GM23338 (cell line): Measurements from ENCODE around the gene MIER3. TPM values are rescaled to one million over a fixed set of nuclear protein-coding genes. Genes with fewer than 3 reads are reported as not detected.

Experiments used
- ATAC-seq: fragments of 200-7000 bp; cut with Tn5 transposase; 3 replicates; pipeline ENCODE4 v1.9.1; 2020
- DNase-seq: peaks from one replicate; pipeline ENCODE4 v3.0.0-alpha.2; 2015; ENCODE audit warnings: low spot score
- H2AFZ ChIP-seq: fragments of 200-600 bp; sonication (generic); 2 replicates; pipeline ENCODE4 v1.8.0; 2016; ENCODE audit warnings: antibody characterized with exemption, mild to moderate bottlenecking, moderate library complexity
- H3F3A ChIP-seq: fragments of 200-600 bp; sonication (generic); replicated peaks from 2 replicates; pipeline ENCODE4 v1.8.0; 2017; ENCODE audit warnings: antibody characterized with exemption, mixed run types, low read depth
- H3K27ac ChIP-seq: fragments of 200-600 bp; sonication (generic); 2 replicates; pipeline ENCODE4 v1.6.1; 2016; ENCODE audit warnings: low read depth
- H3K27me3 ChIP-seq: fragments of 200-600 bp; sonication (generic); 2 replicates; pipeline ENCODE4 v1.8.0; 2016; ENCODE audit warnings: mild to moderate bottlenecking, mixed run types, moderate library complexity; ENCODE audit not compliant: insufficient read depth
- H3K36me3 ChIP-seq: fragments of 200-600 bp; sonication (generic); 2 replicates; pipeline ENCODE4 v1.8.0; 2016; ENCODE audit warnings: mild to moderate bottlenecking; ENCODE audit not compliant: insufficient read depth
- H3K4me1 ChIP-seq: fragments of 200-600 bp; sonication (generic); 2 replicates; pipeline ENCODE4 v1.8.0; 2016; ENCODE audit warnings: mild to moderate bottlenecking, moderate library complexity; ENCODE audit not compliant: insufficient read depth
- H3K4me2 ChIP-seq: fragments of 200-600 bp; sonication (generic); 2 replicates; pipeline ENCODE4 v1.7.1; 2017; ENCODE audit warnings: mixed run types
- H3K4me3 ChIP-seq: fragments of 200-600 bp; sonication (generic); 2 replicates; pipeline ENCODE4 v1.6.1; 2016; ENCODE audit warnings: mixed run types
- H3K79me2 ChIP-seq: fragments of 200-600 bp; sonication (generic); replicated peaks from 2 replicates; pipeline ENCODE4 v1.8.0; 2017; ENCODE audit warnings: mild to moderate bottlenecking; ENCODE audit not compliant: insufficient read depth
- H3K9me2 ChIP-seq: fragments of 200-600 bp; sonication (generic); 2 replicates; pipeline ENCODE4 v1.8.0; 2017; ENCODE audit not compliant: insufficient read depth
- H4K20me1 ChIP-seq: fragments of 200-600 bp; sonication (generic); replicated peaks from 2 replicates; pipeline ENCODE4 v1.8.0; 2017; ENCODE audit warnings: mild to moderate bottlenecking; ENCODE audit not compliant: insufficient read depth
- H3K27ac Mint-ChIP-seq: 2 replicates; pipeline ENCODE4 v1.8.0; 2020; ENCODE audit warnings: inconsistent platforms, mild to moderate bottlenecking, moderate library complexity, mixed read lengths
- H3K27me3 Mint-ChIP-seq: 3 replicates; pipeline ENCODE4 v1.8.0; 2022; ENCODE audit warnings: low read depth, mild to moderate bottlenecking, moderate library complexity, mixed read lengths, inconsistent platforms; ENCODE audit not compliant: insufficient read depth, poor library complexity
- H3K36me3 Mint-ChIP-seq: 3 replicates; pipeline ENCODE4 v1.8.0; 2021; ENCODE audit warnings: low read depth, mild to moderate bottlenecking, inconsistent platforms, moderate library complexity, mixed read lengths
- H3K4me1 Mint-ChIP-seq: 3 replicates; pipeline ENCODE4 v1.8.0; 2020; ENCODE audit warnings: mild to moderate bottlenecking, inconsistent platforms, mixed read lengths
- H3K4me3 Mint-ChIP-seq: 3 replicates; pipeline ENCODE4 v1.8.0; 2021; ENCODE audit warnings: moderate library complexity, mild to moderate bottlenecking, inconsistent platforms, mixed read lengths
- H3K9me3 Mint-ChIP-seq: 3 replicates; pipeline ENCODE4 v1.8.0; 2020; ENCODE audit warnings: moderate library complexity, mild to moderate bottlenecking, inconsistent platforms, mixed read lengths
- CREB1 ChIP-seq: fragments of 250-450 bp; sonication (Bioruptor Pico); IDR thresholded peaks from 2 replicates; pipeline ENCODE4 v1.5.0; 2020; ENCODE audit warnings: low read depth, mild to moderate bottlenecking, moderate library complexity
- EZH2 ChIP-seq: fragments of 200-600 bp; sonication (generic); IDR thresholded peaks from one replicate; pipeline ENCODE4 v1.8.0; 2017; ENCODE audit warnings: antibody characterized with exemption, mild to moderate bottlenecking, low read depth; ENCODE audit not compliant: unreplicated experiment
- EZH2phosphoT487 ChIP-seq: fragments of 200-600 bp; sonication (generic); IDR thresholded peaks from one replicate; pipeline ENCODE4 v1.8.1; 2018; ENCODE audit warnings: antibody characterized with exemption; ENCODE audit not compliant: unreplicated experiment
- JUNB ChIP-seq: IDR thresholded peaks from one replicate; pipeline ENCODE4 v1.6.1; 2016; ENCODE audit warnings: antibody characterized with exemption; ENCODE audit not compliant: unreplicated experiment
- STAT1 ChIP-seq: IDR thresholded peaks from one replicate; pipeline ENCODE4 v1.6.1; 2016; ENCODE audit warnings: antibody characterized with exemption; ENCODE audit not compliant: unreplicated experiment
- ZNF114 ChIP-seq: fragments of 250-450 bp; sonication (Bioruptor Pico); IDR thresholded peaks from 2 replicates; pipeline ENCODE4 v1.5.0; 2020; ENCODE audit warnings: mild to moderate bottlenecking, moderate library complexity
- ZNF331 ChIP-seq: fragments of 250-450 bp; sonication (Bioruptor Pico); IDR thresholded peaks from 2 replicates; pipeline ENCODE4 v1.5.0; 2020; ENCODE audit warnings: low read depth, mild to moderate bottlenecking, moderate library complexity
- polyA plus RNA-seq: library from polyadenylated mRNA; unstranded; fragments of >200 nt; fragmentation: Nextera tagmentation; extraction: Ambion mirVana; gene quantifications from 2 replicates; pipeline ENCODE4 v1.2.1, GENCODE V29; 2016
- total RNA-seq: library from RNA; depleted of rRNA; stranded (reverse); fragments of >200 nt; shearing (Covaris generic); gene quantifications from 2 replicates; pipeline ENCODE4 v1.2.3, GENCODE V29; 2014
- TF ChIP-seq, protein P1 (sequence below): IDR thresholded peaks from one replicate; pipeline ENCODE4 v1.6.1; 2018; ENCODE audit warnings: antibody characterized with exemption; ENCODE audit not compliant: unreplicated experiment
- TF ChIP-seq, protein P2 (sequence below), 2 experiments: fragments of 200-600 bp in 1 of 2; sonication (generic) in 1 of 2; conservative IDR thresholded peaks; 2 replicates each; pipeline versions ENCODE4 v1.5.1 to v1.6.1; 2016 to 2017; ENCODE audit warnings: antibody characterized with exemption in 2 of 2, low read depth in 2 of 2, mild to moderate bottlenecking in 2 of 2, moderate library complexity in 1 of 2
- TF ChIP-seq, protein P3 (sequence below): IDR thresholded peaks from 2 replicates; pipeline ENCODE4 v1.6.1; 2016; ENCODE audit warnings: antibody characterized with exemption

Gene MIER3
- total and polyA plus RNA-seq, 2 experiments from 2014 or later: 12.0 to 36.3 TPM

DNA sequence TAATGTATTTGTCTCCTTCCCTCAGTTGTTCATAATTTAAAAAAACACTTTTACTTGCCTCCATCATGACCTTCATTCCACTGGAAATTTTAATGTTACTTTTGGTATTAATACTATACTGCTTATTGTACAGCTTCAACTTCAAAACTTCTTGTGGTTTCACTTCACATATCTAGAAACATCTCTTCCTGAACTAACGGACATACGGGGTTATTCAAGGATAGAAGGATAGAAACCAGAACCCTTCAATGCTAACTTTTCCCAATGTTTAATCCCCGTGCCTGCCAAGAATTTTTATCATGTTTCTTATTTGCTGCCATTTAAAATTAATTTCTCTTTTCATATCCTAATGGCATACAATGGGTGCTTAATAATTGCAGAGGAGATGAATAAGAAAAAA lies 78.9 kb downstream of the MIER3 start (continued):
- TF ChIP-seq, protein P1, sequence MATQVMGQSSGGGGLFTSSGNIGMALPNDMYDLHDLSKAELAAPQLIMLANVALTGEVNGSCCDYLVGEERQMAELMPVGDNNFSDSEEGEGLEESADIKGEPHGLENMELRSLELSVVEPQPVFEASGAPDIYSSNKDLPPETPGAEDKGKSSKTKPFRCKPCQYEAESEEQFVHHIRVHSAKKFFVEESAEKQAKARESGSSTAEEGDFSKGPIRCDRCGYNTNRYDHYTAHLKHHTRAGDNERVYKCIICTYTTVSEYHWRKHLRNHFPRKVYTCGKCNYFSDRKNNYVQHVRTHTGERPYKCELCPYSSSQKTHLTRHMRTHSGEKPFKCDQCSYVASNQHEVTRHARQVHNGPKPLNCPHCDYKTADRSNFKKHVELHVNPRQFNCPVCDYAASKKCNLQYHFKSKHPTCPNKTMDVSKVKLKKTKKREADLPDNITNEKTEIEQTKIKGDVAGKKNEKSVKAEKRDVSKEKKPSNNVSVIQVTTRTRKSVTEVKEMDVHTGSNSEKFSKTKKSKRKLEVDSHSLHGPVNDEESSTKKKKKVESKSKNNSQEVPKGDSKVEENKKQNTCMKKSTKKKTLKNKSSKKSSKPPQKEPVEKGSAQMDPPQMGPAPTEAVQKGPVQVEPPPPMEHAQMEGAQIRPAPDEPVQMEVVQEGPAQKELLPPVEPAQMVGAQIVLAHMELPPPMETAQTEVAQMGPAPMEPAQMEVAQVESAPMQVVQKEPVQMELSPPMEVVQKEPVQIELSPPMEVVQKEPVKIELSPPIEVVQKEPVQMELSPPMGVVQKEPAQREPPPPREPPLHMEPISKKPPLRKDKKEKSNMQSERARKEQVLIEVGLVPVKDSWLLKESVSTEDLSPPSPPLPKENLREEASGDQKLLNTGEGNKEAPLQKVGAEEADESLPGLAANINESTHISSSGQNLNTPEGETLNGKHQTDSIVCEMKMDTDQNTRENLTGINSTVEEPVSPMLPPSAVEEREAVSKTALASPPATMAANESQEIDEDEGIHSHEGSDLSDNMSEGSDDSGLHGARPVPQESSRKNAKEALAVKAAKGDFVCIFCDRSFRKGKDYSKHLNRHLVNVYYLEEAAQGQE: no peak
- TF ChIP-seq, protein P2, sequence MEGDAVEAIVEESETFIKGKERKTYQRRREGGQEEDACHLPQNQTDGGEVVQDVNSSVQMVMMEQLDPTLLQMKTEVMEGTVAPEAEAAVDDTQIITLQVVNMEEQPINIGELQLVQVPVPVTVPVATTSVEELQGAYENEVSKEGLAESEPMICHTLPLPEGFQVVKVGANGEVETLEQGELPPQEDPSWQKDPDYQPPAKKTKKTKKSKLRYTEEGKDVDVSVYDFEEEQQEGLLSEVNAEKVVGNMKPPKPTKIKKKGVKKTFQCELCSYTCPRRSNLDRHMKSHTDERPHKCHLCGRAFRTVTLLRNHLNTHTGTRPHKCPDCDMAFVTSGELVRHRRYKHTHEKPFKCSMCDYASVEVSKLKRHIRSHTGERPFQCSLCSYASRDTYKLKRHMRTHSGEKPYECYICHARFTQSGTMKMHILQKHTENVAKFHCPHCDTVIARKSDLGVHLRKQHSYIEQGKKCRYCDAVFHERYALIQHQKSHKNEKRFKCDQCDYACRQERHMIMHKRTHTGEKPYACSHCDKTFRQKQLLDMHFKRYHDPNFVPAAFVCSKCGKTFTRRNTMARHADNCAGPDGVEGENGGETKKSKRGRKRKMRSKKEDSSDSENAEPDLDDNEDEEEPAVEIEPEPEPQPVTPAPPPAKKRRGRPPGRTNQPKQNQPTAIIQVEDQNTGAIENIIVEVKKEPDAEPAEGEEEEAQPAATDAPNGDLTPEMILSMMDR (conservative IDR thresholded peaks at IDR 0.05; ENCODE audit: low read depth in 2 of 2): no peak
- TF ChIP-seq EZH2phosphoT487 (no peak), STAT1 (no peak), EZH2 (no peak), CREB1 (CRISPR knock-in tag) (no peak), ZNF331 (no peak), ZNF114 (CRISPR knock-in tag) (no peak)

DNA sequence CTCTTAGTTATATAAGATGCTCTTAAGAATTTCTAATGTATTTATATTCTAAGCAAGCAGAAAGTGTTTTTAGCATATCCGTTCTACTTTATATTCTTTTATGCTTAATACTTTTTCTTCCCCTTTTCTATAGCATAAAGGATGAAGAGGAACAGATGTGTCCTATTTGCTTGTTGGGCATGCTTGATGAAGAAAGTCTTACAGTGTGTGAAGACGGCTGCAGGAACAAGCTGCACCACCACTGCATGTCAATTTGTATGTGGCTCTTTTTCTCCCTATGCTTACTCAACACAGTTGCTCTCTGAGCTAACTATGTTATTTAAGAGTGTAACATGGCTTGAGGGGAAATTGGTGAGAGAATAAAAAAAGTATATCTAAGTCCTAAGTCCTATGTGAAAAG lies 80.1 kb downstream of the MIER3 start:
- Mint-ChIP-seq H3K4me3 (no peak overlapping the region), H3K27ac (no peak overlapping the region), H3K27me3 (no peaks in the 10 kb centered on the region), H3K4me1 (no peaks in the 10 kb centered on the region), H3K9me3 (no peaks in the 10 kb centered on the region), H3K36me3 (peaks cover 15% of the 10 kb centered on the region; the same call in 2 of the 3 replicates)
- H3K79me2 ChIP-seq: no peaks in the 10 kb centered on the region
- no peaks in the 10 kb centered on the region for H3K4me1 ChIP-seq
- no peak for DNase-seq
- no peaks in the 10 kb centered on the region for H3K9me2 ChIP-seq
- ATAC-seq: no peak
- 0 out of 2 replicates have a peak, but pooled peaks cover 3% of the 10 kb centered on the region for H3K36me3 ChIP-seq
- no peak overlapping the region for H2AFZ ChIP-seq
- H3K27ac ChIP-seq: no peak overlapping the region
- H3K27me3 ChIP-seq: no peaks in the 10 kb centered on the region
- H3K4me3 ChIP-seq: no peak overlapping the region
- H3F3A ChIP-seq: no peaks in the 10 kb centered on the region
- no peak overlapping the region for H3K4me2 ChIP-seq
- no peaks in the 10 kb centered on the region for H4K20me1 ChIP-seq
- TF ChIP-seq, protein P3, sequence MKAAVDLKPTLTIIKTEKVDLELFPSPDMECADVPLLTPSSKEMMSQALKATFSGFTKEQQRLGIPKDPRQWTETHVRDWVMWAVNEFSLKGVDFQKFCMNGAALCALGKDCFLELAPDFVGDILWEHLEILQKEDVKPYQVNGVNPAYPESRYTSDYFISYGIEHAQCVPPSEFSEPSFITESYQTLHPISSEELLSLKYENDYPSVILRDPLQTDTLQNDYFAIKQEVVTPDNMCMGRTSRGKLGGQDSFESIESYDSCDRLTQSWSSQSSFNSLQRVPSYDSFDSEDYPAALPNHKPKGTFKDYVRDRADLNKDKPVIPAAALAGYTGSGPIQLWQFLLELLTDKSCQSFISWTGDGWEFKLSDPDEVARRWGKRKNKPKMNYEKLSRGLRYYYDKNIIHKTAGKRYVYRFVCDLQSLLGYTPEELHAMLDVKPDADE: no peak
- TF ChIP-seq ZNF114 (CRISPR knock-in tag) (no peak), JUNB (no peak)
- TF ChIP-seq, protein P1: no peak
